GM12891 (cell line): ENCODE measurements around the gene ZNF567.

ENCODE experiments used
- POLR2A ChIP-seq: IDR thresholded peaks from 2 replicates; pipeline ENCODE4 v1.6.1; 2011; ENCODE audit warnings: low read depth, low read length, control low read depth
- POLR2AphosphoS5 ChIP-seq: IDR thresholded peaks from 2 replicates; pipeline ENCODE4 v1.6.1; 2011; ENCODE audit warnings: low read depth, low read length, control low read depth

DNA sequence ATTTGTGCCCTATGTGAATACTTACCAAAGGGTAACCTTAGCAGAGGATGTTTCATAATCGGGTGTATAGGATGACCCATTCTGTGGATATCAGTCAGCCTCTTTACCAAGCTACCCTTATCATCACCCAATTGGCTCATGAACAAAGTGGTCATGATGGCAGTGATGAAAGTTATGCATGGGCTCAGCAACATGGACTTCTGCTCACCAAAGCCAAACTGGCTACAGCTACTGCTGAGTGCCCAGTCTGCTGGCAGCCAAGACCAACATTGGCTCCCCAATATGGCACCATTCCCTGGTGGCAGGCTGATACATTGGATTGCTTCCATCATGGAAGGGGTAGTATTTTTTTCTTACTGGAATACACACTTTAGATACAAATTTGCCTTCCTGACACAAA, 15.0 kb upstream of the ZNF567 start:
- TF ChIP-seq POLR2A (no peak), POLR2AphosphoS5 (no peak)
